ENCODE measurements around the gene PDPK1. TPM values are rescaled to one million over a fixed set of nuclear protein-coding genes. Genes with fewer than 3 reads are reported as not detected.

The PDPK1 gene
- total RNA-seq, 1 experiment from 2014 or later: 32.3 TPM

GRCh38 chr16:2514333-2515179 is 23.3 kb upstream of the PDPK1 start:
- peaks cover 30% of the 10 kb centered on the region for H3K4me1 Mint-ChIP-seq (ENCODE audit: insufficient read depth, unreplicated experiment)
- no peaks in the 10 kb centered on the region for H3K9me3 Mint-ChIP-seq (ENCODE audit: unreplicated experiment)
- intact Hi-C loops (cut with micrococcal nuclease): loop anchor here (2.0 kb wide), 1 partner anchor 40 kb away; the partner anchor contains the start of gene TBC1D24
- no peaks in the 10 kb centered on the region for H3K27me3 Mint-ChIP-seq (ENCODE audit: insufficient read depth, unreplicated experiment)
- H3K27ac Mint-ChIP-seq (ENCODE audit: low read depth, unreplicated experiment): peak overlapping the region; percentile 94
- peak overlapping the region; percentile 87 for H3K4me3 Mint-ChIP-seq (ENCODE audit: unreplicated experiment)
- no peak for TF ChIP-seq CTCF (IDR thresholded peaks at IDR 0.05; ENCODE audit: unreplicated experiment)
- peaks cover 18% of the 10 kb centered on the region for H3K36me3 Mint-ChIP-seq (ENCODE audit: insufficient read depth, unreplicated experiment)
- ChIA-PET CTCF (interaction anchor here (0.6 to 1.1 kb wide), 2 partner anchors 13 to 14 kb away, joined by 4 to 6 read pairs; no protein-coding TSS in a partner anchor), POLR2A (interaction anchor here (0.5 to 4.0 kb wide), 15 partner anchors 12 to 550 kb away, joined by 3 to 57 read pairs (median 4); partner anchors contain the start of genes CEMP1, ECI1, PDPK1 and RPS2)
- BruUV-seq (replicated peaks): no TSS peak
- no peak for DNase-seq (ENCODE audit: unreplicated experiment)

- H3K27ac Mint-ChIP-seq (ENCODE audit: low read depth, unreplicated experiment): peak overlapping the region; percentile 94
- H3K9me3 Mint-ChIP-seq (ENCODE audit: unreplicated experiment): no peaks in the 10 kb centered on the region
- no peak for TF ChIP-seq CTCF (IDR thresholded peaks at IDR 0.05; ENCODE audit: unreplicated experiment)
- ChIA-PET POLR2A (interaction anchor here (0.5 to 4.0 kb wide), 15 partner anchors 11 to 507 kb away, joined by 3 to 57 read pairs (median 6); partner anchors contain the start of genes CEMP1, ECI1, PDPK1 and PGP), CTCF (interaction anchor here (0.6 to 1.1 kb wide), 3 partner anchors 14 to 309 kb away, joined by 3 to 4 read pairs (median 4); no protein-coding TSS in a partner anchor)
- peaks cover 35% of the 10 kb centered on the region for H3K4me1 Mint-ChIP-seq (ENCODE audit: insufficient read depth, unreplicated experiment)
- no TSS peak for BruUV-seq (replicated peaks)
- intact Hi-C loops (cut with micrococcal nuclease): loop anchor here (2.0 kb wide), 1 partner anchor 41 kb away; the partner anchor contains the start of gene TBC1D24
- peak overlapping the region; percentile 87 for H3K4me3 Mint-ChIP-seq (ENCODE audit: unreplicated experiment)
- no peak for DNase-seq (ENCODE audit: unreplicated experiment)
- H3K36me3 Mint-ChIP-seq (ENCODE audit: insufficient read depth, unreplicated experiment): peaks cover 25% of the 10 kb centered on the region
- H3K27me3 Mint-ChIP-seq (ENCODE audit: insufficient read depth, unreplicated experiment): no peaks in the 10 kb centered on the region
Measured at GRCh38 chr16:2515180-2515851, 22.5 kb upstream of the PDPK1 start.

GRCh38 chr16:2516391-2517240 is 21.2 kb upstream of the PDPK1 start:
- CTCF ChIA-PET: interaction anchor here (0.6 kb wide), 1 partner anchor 310 kb away, joined by 4 read pairs; no protein-coding TSS in a partner anchor
- no peak for TF ChIP-seq CTCF (IDR thresholded peaks at IDR 0.05; ENCODE audit: unreplicated experiment)
- H3K27me3 Mint-ChIP-seq (ENCODE audit: insufficient read depth, unreplicated experiment): no peaks in the 10 kb centered on the region
- peaks cover 32% of the 10 kb centered on the region for H3K36me3 Mint-ChIP-seq (ENCODE audit: insufficient read depth, unreplicated experiment)
- H3K4me1 Mint-ChIP-seq (ENCODE audit: insufficient read depth, unreplicated experiment): peaks cover 39% of the 10 kb centered on the region
- POLR2A ChIA-PET: interaction anchor here (0.5 to 4.0 kb wide), 6 partner anchors 15 to 528 kb away, joined by 3 to 57 read pairs (median 12); partner anchors contain the start of genes CEMP1, ECI1, PDPK1 and TBC1D24
- no peak for DNase-seq (ENCODE audit: unreplicated experiment)
- peak overlapping the region; percentile 94 for H3K27ac Mint-ChIP-seq (ENCODE audit: low read depth, unreplicated experiment)
- no peaks in the 10 kb centered on the region for H3K9me3 Mint-ChIP-seq (ENCODE audit: unreplicated experiment)
- intact Hi-C loops (cut with micrococcal nuclease): no loop called here
- no TSS peak for BruUV-seq (replicated peaks)
- H3K4me3 Mint-ChIP-seq (ENCODE audit: unreplicated experiment): peak overlapping the region; percentile 87

All from MCF 10A (cell line).